Heart left ventricle (tissue), 13 donors: ENCODE results near the gene NCBP2.

Source experiments
- POLR2A ChIP-seq, 2 donors: fragments of 450-650 bp; IDR thresholded peaks; one replicate each; pipeline ENCODE4 v1.6.1; 2017; ENCODE audit warnings: antibody characterized with exemption in 2 of 2, mild to moderate bottlenecking in 2 of 2, moderate library complexity in 2 of 2
- TF ChIP-seq, protein P1 (sequence below), 12 donors: fragments of 200-600 bp; sonication (generic) in 4 of 12; IDR thresholded peaks; one replicate each; pipeline versions ENCODE4 v1.5.0 to v1.8.0; 2018 to 2022; ENCODE audit warnings: antibody characterized with exemption in 12 of 12, mild to moderate bottlenecking in 5 of 12
- donor health status: ischemic (EF 13 %, LVEDD 7.1; RV severe dilation, severe dysfunction).
- donor health status: DM: no; HTN: yes; CAD: no.
- donor health status: DM: no; HTN: no; CAD: no.
- donor health status: ischemic (EF 25% LVEDD 6.9; RV normal size, moderate dysfunction).
- donor health status: ischemic (EF 25% LVEDD 5.7; RV mildly dilated, moderate dysfunction).
- donor health status: ischemic (EF 35%, LVEDD 5.7; RV mildly dilated, moderate dysfunction).
- donor health status: nonischemic (EF 11% LVEDD 7.7; RV severe dilation, severe dysfunction).
- donor health status: DM: yes; HTN: yes; CAD: no.
- donor health status: PGD.
- donor health status: ischemic (EF 29% LVEDD 5.4; RV normal size, mild dysfunction).
- donor health status: nonischemic (EF 23%, LVEDD 6.1; RV moderate dilation, normal function).

GRCh38 chr3:196916995-196917394, 25.3 kb downstream of the NCBP2 start:
- no peak for TF ChIP-seq POLR2A (IDR thresholded peaks at IDR 0.05)
- TF ChIP-seq, protein P1, sequence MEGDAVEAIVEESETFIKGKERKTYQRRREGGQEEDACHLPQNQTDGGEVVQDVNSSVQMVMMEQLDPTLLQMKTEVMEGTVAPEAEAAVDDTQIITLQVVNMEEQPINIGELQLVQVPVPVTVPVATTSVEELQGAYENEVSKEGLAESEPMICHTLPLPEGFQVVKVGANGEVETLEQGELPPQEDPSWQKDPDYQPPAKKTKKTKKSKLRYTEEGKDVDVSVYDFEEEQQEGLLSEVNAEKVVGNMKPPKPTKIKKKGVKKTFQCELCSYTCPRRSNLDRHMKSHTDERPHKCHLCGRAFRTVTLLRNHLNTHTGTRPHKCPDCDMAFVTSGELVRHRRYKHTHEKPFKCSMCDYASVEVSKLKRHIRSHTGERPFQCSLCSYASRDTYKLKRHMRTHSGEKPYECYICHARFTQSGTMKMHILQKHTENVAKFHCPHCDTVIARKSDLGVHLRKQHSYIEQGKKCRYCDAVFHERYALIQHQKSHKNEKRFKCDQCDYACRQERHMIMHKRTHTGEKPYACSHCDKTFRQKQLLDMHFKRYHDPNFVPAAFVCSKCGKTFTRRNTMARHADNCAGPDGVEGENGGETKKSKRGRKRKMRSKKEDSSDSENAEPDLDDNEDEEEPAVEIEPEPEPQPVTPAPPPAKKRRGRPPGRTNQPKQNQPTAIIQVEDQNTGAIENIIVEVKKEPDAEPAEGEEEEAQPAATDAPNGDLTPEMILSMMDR (IDR thresholded peaks at IDR 0.05), result no peak
